ENCODE measurements around the gene MIOS. TPM values are rescaled to one million over a fixed set of nuclear protein-coding genes. Genes with fewer than 3 reads are reported as not detected.

MIOS gene
- total and polyA plus RNA-seq, 2 of the 4 experiments (the other 2 are of a cell fraction) = 10.6 to 32.4 TPM

- dilution Hi-C loops (cut with HindIII; ENCODE audit: low sequenced_read_pairs, unreplicated experiment) = no loop called here
- BruUV-seq (replicated peaks) = no TSS peak
- Histone ChIP-seq H2BK20ac (ENCODE audit: low read depth, low read length) (no peak overlapping the region), H3K56ac (ENCODE audit: extremely low read depth, insufficient read depth, low read length) (no peak overlapping the region), H2AFZ (replicated peaks; ENCODE audit: low read length, poor library complexity) (no peak overlapping the region), H3K14ac (replicated peaks; ENCODE audit: low read depth, low read length) (no peak overlapping the region), H3K4me2 (ENCODE audit: low read depth, low read length) (no peak overlapping the region), H3K9ac (ENCODE audit: low read depth, low read length) (no peak overlapping the region), H2BK15ac (ENCODE audit: low read depth, low read length) (no peak overlapping the region), H2AK5ac (ENCODE audit: low read depth, low read length) (no peak overlapping the region), H2BK120ac (ENCODE audit: low read depth, low read length) (no peak overlapping the region), H3K4ac (ENCODE audit: low read depth, low read length) (no peak overlapping the region), H2BK5ac (ENCODE audit: low read depth, low read length, poor library complexity, severe bottlenecking) (no peak overlapping the region), H4K20me1 (ENCODE audit: insufficient read depth, low read length) (no peaks in the 10 kb centered on the region), H3K4me3 (ENCODE audit: insufficient read depth, low read depth, low read length) (no peak overlapping the region), H2AK9ac (replicated peaks; ENCODE audit: low read depth, low read length, poor library complexity) (no peak overlapping the region), H4K5ac (ENCODE audit: low read depth, low read length) (no peak overlapping the region), H3K79me1 (ENCODE audit: low read depth in 1 of 2, low read length in 2 of 2) (no peaks in the 10 kb centered on the region), H3K36me3 (ENCODE audit: control insufficient read depth, insufficient read depth, low read length) (no peaks in the 10 kb centered on the region), H3K27me3 (ENCODE audit: control insufficient read depth, insufficient read depth, low read length) (no peaks in the 10 kb centered on the region), H3K9me3 (ENCODE audit: control insufficient read depth, insufficient read depth, low read length) (no peaks in the 10 kb centered on the region), H3K9me1 (ENCODE audit: insufficient read depth, low read length) (no peaks in the 10 kb centered on the region), H3K4me1 (ENCODE audit: control insufficient read depth, insufficient read depth, low read length) (peaks cover 2% of the 10 kb centered on the region; the same call in 1 of the 2 replicates), H3K23ac (ENCODE audit: low read depth, low read length) (no peak overlapping the region), H3K27ac (ENCODE audit: insufficient read depth, low read length) (no peak overlapping the region), H4K91ac (ENCODE audit: insufficient read depth, low read depth, low read length) (no peak overlapping the region), H3K18ac (ENCODE audit: low read depth, low read length) (no peak overlapping the region), H4K8ac (ENCODE audit: low read depth in 2 of 2, low read length in 2 of 2) (no peak overlapping the region)
- no peak for TF ChIP-seq SMC3 (IDR thresholded peaks at IDR 0.05; ENCODE audit: low read depth, low read length)
- TF ChIP-seq ELK1 (IDR thresholded peaks at IDR 0.05; ENCODE audit: borderline replicate concordance, low read depth, low read length) = no peak
- no peak for DNase-seq
- intact Hi-C loops (cut with micrococcal nuclease) = no loop called here
- ChIA-PET POLR2A (ENCODE audit: unreplicated experiment) (no interaction called here), CTCF (no interaction called here)
- in situ Hi-C loops (cut with MboI; ENCODE audit: low sequenced_read_pairs) = no loop called here
- WGBS, 2 experiments (ENCODE audit: extremely low coverage in 2 of 2, insufficient read length in 1 of 2) = no CpG with 5 or more reads among the region's 2 CpGs
- no peak for ATAC-seq (ENCODE audit: low read depth)
Measured at GRCh38 chr7:7519056-7519455, 47.6 kb upstream of the MIOS start.
